Panc1 (cell line): ENCODE data around the gene PPP4R3A. TPM values are rescaled to one million over a fixed set of nuclear protein-coding genes. Genes with fewer than 3 reads are reported as not detected.

ENCODE experiments used
- ATAC-seq: fragments of 200-7000 bp; cut with Tn5 transposase; 2 replicates; pipeline ENCODE4 v1.9.1; 2020; ENCODE audit warnings: mild to moderate bottlenecking, moderate library complexity
- BruUV-seq: library from RNA; stranded (reverse); fragments of 400-500 nt; replicated peaks from 2 replicates; lab custom pipeline; 2021; lab: Mats Ljungman, UMichigan
- CTCF ChIA-PET: fragments of 300-600 bp; sonication (Branson Sonifier 250); formaldehyde crosslinking; loops from one replicate; lab custom pipeline; 2022; ENCODE audit warnings: antibody characterized with exemption; lab: Charles Lee
- POLR2A ChIA-PET: fragments of 300-600 bp; sonication (Branson Sonifier 250); formaldehyde crosslinking; loops from one replicate; lab custom pipeline; 2022; ENCODE audit warnings: antibody characterized with exemption; lab: Charles Lee
- DNase-seq: peaks from one replicate; pipeline ENCODE4 v3.0.0-alpha.2; 2010; ENCODE audit warnings: low read depth, low spot score
- H3K27ac ChIP-seq: 2 replicates; pipeline ENCODE4 v1.5.1; 2011; ENCODE audit warnings: mild to moderate bottlenecking, low read length, inconsistent platforms
- H3K27me3 ChIP-seq: fragments of 200-500 bp; sonication (Bioruptor generic); 2 replicates; pipeline ENCODE4 v1.6.0; 2014; ENCODE audit warnings: low read length, inconsistent platforms; ENCODE audit not compliant: control insufficient read depth, insufficient read depth
- H3K36me3 ChIP-seq: fragments of 200-500 bp; sonication (Bioruptor generic); 2 replicates; pipeline ENCODE4 v1.5.1; 2014; ENCODE audit warnings: inconsistent platforms, mild to moderate bottlenecking, low read length, moderate library complexity; ENCODE audit not compliant: control insufficient read depth, insufficient read depth
- H3K4me1 ChIP-seq: 2 replicates; pipeline ENCODE4 v1.5.1; 2011; ENCODE audit warnings: inconsistent platforms, mild to moderate bottlenecking, low read length, moderate library complexity; ENCODE audit not compliant: control insufficient read depth, insufficient read depth
- H3K4me3 ChIP-seq, 2 experiments: 2 replicates each; pipeline ENCODE4 v1.5.1; 2011 to 2012; ENCODE audit warnings: low read depth in 2 of 2, low read length in 2 of 2, mild to moderate bottlenecking in 2 of 2, inconsistent platforms in 1 of 2, moderate library complexity in 1 of 2
- H3K9me3 ChIP-seq: fragments of 200-500 bp; sonication (Bioruptor generic); 2 replicates; pipeline ENCODE4 v1.5.1; 2014; ENCODE audit warnings: low read depth, mild to moderate bottlenecking, inconsistent platforms, low read length, moderate library complexity; ENCODE audit not compliant: control insufficient read depth, insufficient read depth
- POLR2AphosphoS5 ChIP-seq: IDR thresholded peaks from 2 replicates; pipeline ENCODE4 v1.6.1; 2012; ENCODE audit warnings: mild to moderate bottlenecking, low read depth, low read length, moderate library complexity
- SIN3A ChIP-seq: IDR thresholded peaks from 2 replicates; pipeline ENCODE4 v1.6.1; 2012; ENCODE audit warnings: low read depth, mild to moderate bottlenecking, low read length, moderate library complexity, borderline replicate concordance; ENCODE audit not compliant: insufficient read depth
- TCF7L2 ChIP-seq: IDR thresholded peaks from 2 replicates; pipeline ENCODE4 v1.6.1; 2011; ENCODE audit warnings: mild to moderate bottlenecking, low read depth, low read length, inconsistent platforms
- in situ Hi-C: cut with HindIII; loops from 2 replicates; pipeline ENCODE4 v1.10.0; 2016; ENCODE audit warnings: low sequenced_read_pairs, low pct_unique_long_range_greater_than_20kb
- intact Hi-C: fragments of 100-400 bp; cut with micrococcal nuclease; formaldehyde crosslinking; loops from one replicate; pipeline ENCODE4 v1.10.0; 2022; ENCODE audit not compliant: unreplicated experiment
- total RNA-seq: library from RNA; stranded (reverse); gene quantifications from one replicate; pipeline ENCODE4 v1.2.1, GENCODE V29; 2021; ENCODE audit not compliant: unreplicated experiment
- TF ChIP-seq, protein P1 (sequence below): fragments of 450-650 bp; IDR thresholded peaks from 2 replicates; pipeline ENCODE4 v1.5.1; 2017; ENCODE audit warnings: mild to moderate bottlenecking
- TF ChIP-seq, protein P2 (sequence below), 2 experiments: IDR thresholded peaks; 2 replicates each; pipeline ENCODE4 v1.6.1; 2011 to 2012; ENCODE audit warnings: low read depth in 2 of 2, control low read depth in 1 of 2, low read length in 1 of 2, mild to moderate bottlenecking in 1 of 2, moderate library complexity in 1 of 2; ENCODE audit not compliant: insufficient read depth in 1 of 2

The PPP4R3A gene
- total RNA-seq, 1 experiment from 2014 or later: 54.8 TPM

- Histone ChIP-seq H3K27ac (no peak overlapping the region), H3K36me3 (no peaks in the 10 kb centered on the region; the same call in none of the 2 replicates), H3K9me3 (no peaks in the 10 kb centered on the region), H3K4me1 (peaks cover 3% of the 10 kb centered on the region), H3K4me3 (no peak overlapping the region), H3K27me3 (no peaks in the 10 kb centered on the region)
- DNase-seq (no peak), ATAC-seq (no peak)
- intact Hi-C loops: no loop called here
- in situ Hi-C loops: no loop called here
- TF ChIP-seq, protein P1, sequence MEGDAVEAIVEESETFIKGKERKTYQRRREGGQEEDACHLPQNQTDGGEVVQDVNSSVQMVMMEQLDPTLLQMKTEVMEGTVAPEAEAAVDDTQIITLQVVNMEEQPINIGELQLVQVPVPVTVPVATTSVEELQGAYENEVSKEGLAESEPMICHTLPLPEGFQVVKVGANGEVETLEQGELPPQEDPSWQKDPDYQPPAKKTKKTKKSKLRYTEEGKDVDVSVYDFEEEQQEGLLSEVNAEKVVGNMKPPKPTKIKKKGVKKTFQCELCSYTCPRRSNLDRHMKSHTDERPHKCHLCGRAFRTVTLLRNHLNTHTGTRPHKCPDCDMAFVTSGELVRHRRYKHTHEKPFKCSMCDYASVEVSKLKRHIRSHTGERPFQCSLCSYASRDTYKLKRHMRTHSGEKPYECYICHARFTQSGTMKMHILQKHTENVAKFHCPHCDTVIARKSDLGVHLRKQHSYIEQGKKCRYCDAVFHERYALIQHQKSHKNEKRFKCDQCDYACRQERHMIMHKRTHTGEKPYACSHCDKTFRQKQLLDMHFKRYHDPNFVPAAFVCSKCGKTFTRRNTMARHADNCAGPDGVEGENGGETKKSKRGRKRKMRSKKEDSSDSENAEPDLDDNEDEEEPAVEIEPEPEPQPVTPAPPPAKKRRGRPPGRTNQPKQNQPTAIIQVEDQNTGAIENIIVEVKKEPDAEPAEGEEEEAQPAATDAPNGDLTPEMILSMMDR: no peak
- TF ChIP-seq POLR2AphosphoS5 (no peak), SIN3A (no peak), TCF7L2 (no peak)
- TF ChIP-seq, protein P2, sequence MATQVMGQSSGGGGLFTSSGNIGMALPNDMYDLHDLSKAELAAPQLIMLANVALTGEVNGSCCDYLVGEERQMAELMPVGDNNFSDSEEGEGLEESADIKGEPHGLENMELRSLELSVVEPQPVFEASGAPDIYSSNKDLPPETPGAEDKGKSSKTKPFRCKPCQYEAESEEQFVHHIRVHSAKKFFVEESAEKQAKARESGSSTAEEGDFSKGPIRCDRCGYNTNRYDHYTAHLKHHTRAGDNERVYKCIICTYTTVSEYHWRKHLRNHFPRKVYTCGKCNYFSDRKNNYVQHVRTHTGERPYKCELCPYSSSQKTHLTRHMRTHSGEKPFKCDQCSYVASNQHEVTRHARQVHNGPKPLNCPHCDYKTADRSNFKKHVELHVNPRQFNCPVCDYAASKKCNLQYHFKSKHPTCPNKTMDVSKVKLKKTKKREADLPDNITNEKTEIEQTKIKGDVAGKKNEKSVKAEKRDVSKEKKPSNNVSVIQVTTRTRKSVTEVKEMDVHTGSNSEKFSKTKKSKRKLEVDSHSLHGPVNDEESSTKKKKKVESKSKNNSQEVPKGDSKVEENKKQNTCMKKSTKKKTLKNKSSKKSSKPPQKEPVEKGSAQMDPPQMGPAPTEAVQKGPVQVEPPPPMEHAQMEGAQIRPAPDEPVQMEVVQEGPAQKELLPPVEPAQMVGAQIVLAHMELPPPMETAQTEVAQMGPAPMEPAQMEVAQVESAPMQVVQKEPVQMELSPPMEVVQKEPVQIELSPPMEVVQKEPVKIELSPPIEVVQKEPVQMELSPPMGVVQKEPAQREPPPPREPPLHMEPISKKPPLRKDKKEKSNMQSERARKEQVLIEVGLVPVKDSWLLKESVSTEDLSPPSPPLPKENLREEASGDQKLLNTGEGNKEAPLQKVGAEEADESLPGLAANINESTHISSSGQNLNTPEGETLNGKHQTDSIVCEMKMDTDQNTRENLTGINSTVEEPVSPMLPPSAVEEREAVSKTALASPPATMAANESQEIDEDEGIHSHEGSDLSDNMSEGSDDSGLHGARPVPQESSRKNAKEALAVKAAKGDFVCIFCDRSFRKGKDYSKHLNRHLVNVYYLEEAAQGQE (IDR thresholded peaks at IDR 0.05; ENCODE audit: insufficient read depth in 1 of 2, low read depth in 2 of 2, low read length in 1 of 2): no peak
- CTCF ChIA-PET: no interaction called here
- POLR2A ChIA-PET: no interaction called here
- BruUV-seq: no TSS peak
Observed at GRCh38 chr14:91413547-91414474, 96.3 kb downstream of the PPP4R3A start.

DNA sequence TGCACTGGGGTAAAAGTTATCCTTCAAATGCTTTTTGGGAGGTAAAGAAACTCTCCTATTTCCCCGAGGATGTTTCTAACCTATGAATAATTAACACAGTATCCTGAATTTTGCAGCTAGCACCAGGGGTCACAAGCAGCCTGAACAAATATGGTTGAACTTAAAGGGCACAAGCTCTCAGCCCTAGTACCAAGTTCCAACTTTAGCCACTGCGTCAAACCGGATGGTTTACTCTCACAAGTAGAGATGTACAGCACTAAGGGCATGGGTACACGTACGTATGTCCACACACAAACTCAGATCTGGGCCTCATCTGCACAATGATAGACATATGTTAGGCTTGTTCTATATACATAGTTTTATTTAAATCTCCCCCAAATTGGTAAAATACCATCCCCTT lies 97.2 kb downstream of the PPP4R3A start:
- ChIA-PET CTCF (no interaction called here), POLR2A (no interaction called here)
- H3K27ac ChIP-seq: no peak overlapping the region
- DNase-seq (no peak), ATAC-seq (no peak)
- H3K4me1 ChIP-seq: peaks cover 3% of the 10 kb centered on the region; the same call in 1 of the 2 replicates
- no peak for TF ChIP-seq TCF7L2
- TF ChIP-seq, protein P2 (IDR thresholded peaks at IDR 0.05; ENCODE audit: insufficient read depth in 1 of 2, low read depth in 2 of 2, low read length in 1 of 2): no peak
- TF ChIP-seq, protein P1: no peak
- no peak for TF ChIP-seq SIN3A
- TF ChIP-seq POLR2AphosphoS5: no peak
- H3K27me3 ChIP-seq: no peaks in the 10 kb centered on the region
- intact Hi-C loops (no loop called here), in situ Hi-C loops (no loop called here)
- no peak overlapping the region for H3K4me3 ChIP-seq
- no peaks in the 10 kb centered on the region for H3K9me3 ChIP-seq
- H3K36me3 ChIP-seq: no peaks in the 10 kb centered on the region; the same call in none of the 2 replicates
- no TSS peak for BruUV-seq
